IMR-90 (cell line): ENCODE data around the gene PANX1. TPM values are rescaled to one million over a fixed set of nuclear protein-coding genes. Genes with fewer than 3 reads are reported as not detected.

Source experiments
- ATAC-seq: fragments of 200-7000 bp; cut with Tn5 transposase; 2 replicates; pipeline ENCODE4 v1.9.1; 2020; ENCODE audit warnings: low read depth, mild to moderate bottlenecking, moderate library complexity
- BruUV-seq: library from RNA; stranded (reverse); fragments of 400-500 nt; replicated peaks from 2 replicates; lab custom pipeline; 2021; lab: Mats Ljungman, UMichigan
- CTCF ChIA-PET: fragments of 300-600 bp; formaldehyde crosslinking; extraction: SDS; loops from one replicate; lab custom pipeline; 2021; ENCODE audit warnings: antibody characterized with exemption; lab: Yijun Ruan, JAX
- POLR2A ChIA-PET: fragments of 300-600 bp; sonication (Branson Sonifier 250); formaldehyde crosslinking; loops from one replicate; lab custom pipeline; 2022; ENCODE audit warnings: antibody characterized with exemption; ENCODE audit not compliant: unreplicated experiment; lab: Charles Lee
- DNase-seq: peaks from one replicate; pipeline ENCODE4 v3.0.0; 2013
- H2AFZ ChIP-seq: replicated peaks from 2 replicates; pipeline ENCODE3; 2013; ENCODE audit warnings: low read length, mild to moderate bottlenecking; ENCODE audit not compliant: poor library complexity
- H2AK5ac ChIP-seq: 2 replicates; pipeline ENCODE4 v1.6.1; 2013; ENCODE audit warnings: low read depth, low read length, inconsistent platforms
- H2AK9ac ChIP-seq: replicated peaks from 2 replicates; pipeline ENCODE3; 2013; ENCODE audit warnings: mild to moderate bottlenecking, low read depth, low read length, moderate library complexity; ENCODE audit not compliant: poor library complexity
- H2BK120ac ChIP-seq: 2 replicates; pipeline ENCODE4 v1.6.1; 2013; ENCODE audit warnings: low read depth, low read length, inconsistent platforms
- H2BK15ac ChIP-seq: 3 replicates; pipeline ENCODE4 v1.6.1; 2013; ENCODE audit warnings: low read depth, low read length, inconsistent platforms
- H2BK20ac ChIP-seq: 2 replicates; pipeline ENCODE4 v1.6.1; 2013; ENCODE audit warnings: low read depth, mild to moderate bottlenecking, inconsistent platforms, low read length, moderate library complexity
- H2BK5ac ChIP-seq: 2 replicates; pipeline ENCODE4 v1.6.1; 2013; ENCODE audit warnings: mild to moderate bottlenecking, low read depth, low read length, inconsistent platforms; ENCODE audit not compliant: poor library complexity, severe bottlenecking
- H3K14ac ChIP-seq: replicated peaks from 2 replicates; pipeline ENCODE4 v1.6.1; 2013; ENCODE audit warnings: low read depth, low read length, inconsistent platforms
- H3K18ac ChIP-seq: 2 replicates; pipeline ENCODE4 v1.6.1; 2013; ENCODE audit warnings: low read depth, low read length, control low read depth
- H3K23ac ChIP-seq: 2 replicates; pipeline ENCODE4 v1.6.1; 2013; ENCODE audit warnings: low read depth, low read length, inconsistent platforms
- H3K27ac ChIP-seq: 2 replicates; pipeline ENCODE4 v1.5.1; 2013; ENCODE audit warnings: mild to moderate bottlenecking, control low read depth, low read length; ENCODE audit not compliant: insufficient read depth
- H3K27me3 ChIP-seq: 2 replicates; pipeline ENCODE4 v1.6.1; 2013; ENCODE audit warnings: low read length; ENCODE audit not compliant: control insufficient read depth, insufficient read depth
- H3K36me3 ChIP-seq: 2 replicates; pipeline ENCODE4 v1.6.1; 2013; ENCODE audit warnings: low read length, mixed read lengths; ENCODE audit not compliant: control insufficient read depth, insufficient read depth
- H3K4ac ChIP-seq: 2 replicates; pipeline ENCODE4 v1.6.1; 2013; ENCODE audit warnings: low read depth, low read length, inconsistent platforms
- H3K4me1 ChIP-seq: 2 replicates; pipeline ENCODE4 v1.6.1; 2013; ENCODE audit warnings: low read length, mixed read lengths; ENCODE audit not compliant: control insufficient read depth, insufficient read depth
- H3K4me2 ChIP-seq: 2 replicates; pipeline ENCODE4 v1.6.1; 2013; ENCODE audit warnings: low read depth, mild to moderate bottlenecking, control low read depth, low read length, moderate library complexity
- H3K4me3 ChIP-seq: 2 replicates; pipeline ENCODE4 v1.5.1; 2013; ENCODE audit warnings: low read depth, mild to moderate bottlenecking, control low read depth, low read length, moderate library complexity; ENCODE audit not compliant: insufficient read depth
- H3K56ac ChIP-seq: 2 replicates; pipeline ENCODE4 v1.6.1; 2013; ENCODE audit warnings: low read length, inconsistent platforms; ENCODE audit not compliant: insufficient read depth; ENCODE audit errors: extremely low read depth
- H3K79me1 ChIP-seq, 2 experiments: 2 replicates each; pipeline ENCODE4 v1.6.1; 2013; ENCODE audit warnings: low read length in 2 of 2, inconsistent platforms in 1 of 2, low read depth in 1 of 2
- H3K9ac ChIP-seq: 2 replicates; pipeline ENCODE4 v1.6.1; 2013; ENCODE audit warnings: low read depth, low read length, control low read depth
- H3K9me1 ChIP-seq: 2 replicates; pipeline ENCODE4 v1.6.1; 2013; ENCODE audit warnings: low read length, inconsistent platforms; ENCODE audit not compliant: insufficient read depth
- H3K9me3 ChIP-seq: 2 replicates; pipeline ENCODE4 v1.6.1; 2013; ENCODE audit warnings: low read length; ENCODE audit not compliant: control insufficient read depth, insufficient read depth
- H4K20me1 ChIP-seq: 2 replicates; pipeline ENCODE4 v1.6.1; 2013; ENCODE audit warnings: low read length, inconsistent platforms; ENCODE audit not compliant: insufficient read depth
- H4K5ac ChIP-seq: 2 replicates; pipeline ENCODE4 v1.6.1; 2013; ENCODE audit warnings: mild to moderate bottlenecking, low read depth, low read length, control low read depth
- H4K8ac ChIP-seq, 2 experiments: 2 replicates each; pipeline ENCODE4 v1.6.1; 2013; ENCODE audit warnings: low read depth in 2 of 2, low read length in 2 of 2, control low read depth in 1 of 2, inconsistent platforms in 1 of 2
- H4K91ac ChIP-seq: 2 replicates; pipeline ENCODE4 v1.6.1; 2013; ENCODE audit warnings: low read depth, low read length, inconsistent platforms; ENCODE audit not compliant: insufficient read depth
- BHLHE40 ChIP-seq: fragments of 150-350 bp; IDR thresholded peaks from 2 replicates; pipeline ENCODE4 v1.6.1; 2016; ENCODE audit warnings: mild to moderate bottlenecking, low read depth, low read length
- CEBPB ChIP-seq: IDR thresholded peaks from 2 replicates; pipeline ENCODE4 v1.6.1; 2012; ENCODE audit warnings: low read depth, low read length, improper control_type of control experiment
- CTCF ChIP-seq: conservative IDR thresholded peaks from 2 replicates; pipeline ENCODE4 v1.5.1; 2012; ENCODE audit warnings: mild to moderate bottlenecking, low read depth, low read length, improper control_type of control experiment
- FOS ChIP-seq: fragments of 150-350 bp; IDR thresholded peaks from 2 replicates; pipeline ENCODE4 v1.6.1; 2016; ENCODE audit warnings: low read depth, low read length
- POLR2A ChIP-seq: IDR thresholded peaks from 2 replicates; pipeline ENCODE4 v1.6.1; 2012; ENCODE audit warnings: mild to moderate bottlenecking, low read depth, low read length
- RFX5 ChIP-seq: IDR thresholded peaks from 2 replicates; pipeline ENCODE4 v1.8.0; 2012; ENCODE audit warnings: low read depth, mild to moderate bottlenecking, low read length, moderate library complexity
- WGBS, 2 experiments: methylation state at CpG; one replicate each; pipeline versions ENCODE4 v1.1.5 to v1.1.7; 2013; ENCODE audit warnings: missing lambda C conversion rate in 2 of 2; ENCODE audit not compliant: insufficient read length in 1 of 2; ENCODE audit errors: extremely low coverage in 2 of 2; 5-methylcytosine and 5-hydroxymethylcytosine counted together
- dilution Hi-C: fragments of 300-500 bp; cut with HindIII; formaldehyde crosslinking; loops from one replicate; pipeline ENCODE4 v1.14.3; 2018; ENCODE audit warnings: low sequenced_read_pairs; ENCODE audit not compliant: unreplicated experiment
- in situ Hi-C: fragments of 300-500 bp; cut with MboI; formaldehyde crosslinking; loops from 3 replicates; pipeline ENCODE4 v1.14.3; 2019; ENCODE audit warnings: low sequenced_read_pairs, inconsistent platforms, mixed read lengths
- intact Hi-C: fragments of 100-400 bp; cut with micrococcal nuclease; formaldehyde crosslinking; loops from 2 replicates; pipeline ENCODE4 v1.10.0; 2022
- polyA plus RNA-seq, 3 experiments: library from polyadenylated mRNA; depleted of rRNA; stranded (reverse); fragments of >200 nt; gene quantifications; 2 replicates each; pipeline ENCODE4 v1.2.3, GENCODE V29; 2012; ENCODE audit warnings: low replicate concordance in 1 of 3
- total RNA-seq: library from RNA; depleted of rRNA; stranded (reverse); fragments of >200 nt; gene quantifications from 2 replicates; pipeline ENCODE4 v1.2.3, GENCODE V29; 2012

Gene PANX1
- total and polyA plus RNA-seq, 2 of the 4 experiments (the other 2 are of a cell fraction) = 29.8 to 70.8 TPM

DNA sequence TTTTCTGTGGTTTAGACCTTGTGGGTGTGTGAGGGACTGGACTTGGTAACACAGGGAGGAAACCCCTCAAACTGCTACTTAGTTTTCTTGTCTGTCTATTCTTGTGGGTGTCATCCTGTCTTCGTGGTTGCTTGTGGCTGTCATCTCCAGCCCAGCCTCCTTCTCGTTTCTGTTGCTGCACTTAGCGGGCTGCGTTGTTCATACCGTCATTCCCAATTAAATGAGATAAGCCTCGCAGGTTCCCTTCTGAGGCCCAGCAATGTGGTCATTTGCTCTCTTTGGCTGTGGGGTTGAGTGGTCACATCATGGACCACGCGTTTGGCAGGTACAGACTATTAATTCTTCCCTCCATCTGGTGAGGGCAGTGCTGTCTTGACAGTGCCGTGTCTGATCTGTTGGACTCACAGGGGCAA, 18.8 kb downstream of the PANX1 start:
- Histone ChIP-seq H3K4ac (no peak overlapping the region), H3K27ac (no peak overlapping the region), H3K27me3 (no peaks in the 10 kb centered on the region), H2BK5ac (no peak overlapping the region), H4K5ac (no peak overlapping the region), H3K4me2 (no peak overlapping the region), H2AK5ac (peak overlapping the region; percentile 1; the same call in 1 of the 2 replicates), H2AK9ac (no peak overlapping the region), H3K4me3 (no peak overlapping the region), H4K20me1 (peaks cover 78% of the 10 kb centered on the region), H3K4me1 (peaks cover 34% of the 10 kb centered on the region), H2AFZ (no peak overlapping the region), H3K23ac (no peak overlapping the region), H3K9me1 (peaks cover 45% of the 10 kb centered on the region), H3K79me1 (peaks cover 54 to 91% of the 10 kb centered on the region in 2 experiments), H2BK120ac (no peak overlapping the region), H3K14ac (no peak overlapping the region; the same call in 1 of the 2 replicates), H3K36me3 (no peaks in the 10 kb centered on the region), H2BK20ac (no peak overlapping the region), H4K91ac (no peak overlapping the region), H3K9ac (no peak overlapping the region), H3K9me3 (no peaks in the 10 kb centered on the region), H3K18ac (no peak overlapping the region), H3K56ac (no peak overlapping the region), H2BK15ac (no peak overlapping the region), H4K8ac (no peak overlapping the region)
- intact Hi-C loops = no loop called here
- ATAC-seq = no peak
- in situ Hi-C loops = loop anchor here (25.0 kb wide), 3 partner anchors 615 to 1135 kb away; partner anchors contain the start of gene AMOTL1
- dilution Hi-C loops = no loop called here
- no TSS peak for BruUV-seq
- TF ChIP-seq CTCF (no peak), CEBPB (no peak), FOS (no peak), BHLHE40 (no peak), RFX5 (no peak), POLR2A (no peak)
- WGBS, 2 experiments = no CpG with 5 or more reads among the region's 9 CpGs
- ChIA-PET POLR2A (no interaction called here), CTCF (no interaction called here)
- DNase-seq = no peak
